ENCODE measurements around the gene ZSWIM8. TPM values are rescaled to one million over a fixed set of nuclear protein-coding genes. Genes with fewer than 3 reads are reported as not detected.

The ZSWIM8 gene
- total RNA-seq, 4 donors from 2014 or later, result 94.5 to 530 (median 188) TPM

DNA sequence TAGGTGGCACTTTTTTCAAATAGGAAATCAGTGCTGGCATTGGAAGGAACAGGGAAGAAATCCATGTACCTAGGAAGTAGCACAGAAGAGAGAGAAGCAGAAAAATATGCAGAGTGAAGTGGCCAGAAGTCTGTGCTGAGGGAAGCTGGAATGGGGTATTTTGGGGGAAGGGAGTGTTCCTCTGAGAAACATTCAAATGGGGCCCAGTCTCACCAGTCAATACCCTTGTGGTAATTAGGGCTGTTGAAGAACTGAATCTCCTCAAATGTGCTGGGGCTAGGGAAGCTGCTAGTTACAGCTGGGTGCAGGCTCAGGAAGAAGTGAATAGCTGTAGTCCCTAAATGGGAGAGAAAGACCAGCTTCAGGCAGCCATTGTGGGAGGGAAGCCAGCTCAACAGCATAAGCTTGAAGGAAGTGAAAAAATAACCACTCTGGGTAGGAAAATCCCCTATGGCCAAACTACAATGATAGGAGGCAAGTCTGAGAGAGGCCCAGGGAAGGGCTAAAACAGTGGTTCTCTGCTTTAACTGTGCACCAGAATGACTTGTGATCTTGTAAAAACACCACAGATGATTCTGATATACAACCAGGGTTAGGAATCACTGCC lies 18.4 kb downstream of the ZSWIM8 start:
- DNase-seq, result no peak
- peaks cover 0 to 61% (median 15%) of the 10 kb centered on the region in 4 donors for H3K36me3 ChIP-seq
- H3K27ac ChIP-seq, result no peak overlapping the region
- H3K27me3 ChIP-seq, result no peaks in the 10 kb centered on the region
- peaks cover 0 to 6% (median 0%) of the 10 kb centered on the region in 4 donors for H3K4me1 ChIP-seq
- in situ Hi-C loops (cut with MboI; ENCODE audit: low pct_ligation_motif_present in 1 of 4, low pct_unique_long_range_greater_than_20kb in 1 of 4, low sequenced_read_pairs in 3 of 4) (no loop called here), intact Hi-C loops (cut with DNase I; ENCODE audit: low total_unique reads) (no loop called here)
- H3K4me3 ChIP-seq, result no peak overlapping the region
- H3K9me3 ChIP-seq, result no peaks in the 10 kb centered on the region
- no peak for TF ChIP-seq EP300 (IDR thresholded peaks at IDR 0.05; ENCODE audit: low read depth)
- TF ChIP-seq POLR2A (IDR thresholded peaks at IDR 0.05), result no peak
- no peak for TF ChIP-seq POLR2AphosphoS5 (IDR thresholded peaks at IDR 0.05)
- no peak for TF ChIP-seq CTCF (IDR thresholded peaks at IDR 0.05)

DNA sequence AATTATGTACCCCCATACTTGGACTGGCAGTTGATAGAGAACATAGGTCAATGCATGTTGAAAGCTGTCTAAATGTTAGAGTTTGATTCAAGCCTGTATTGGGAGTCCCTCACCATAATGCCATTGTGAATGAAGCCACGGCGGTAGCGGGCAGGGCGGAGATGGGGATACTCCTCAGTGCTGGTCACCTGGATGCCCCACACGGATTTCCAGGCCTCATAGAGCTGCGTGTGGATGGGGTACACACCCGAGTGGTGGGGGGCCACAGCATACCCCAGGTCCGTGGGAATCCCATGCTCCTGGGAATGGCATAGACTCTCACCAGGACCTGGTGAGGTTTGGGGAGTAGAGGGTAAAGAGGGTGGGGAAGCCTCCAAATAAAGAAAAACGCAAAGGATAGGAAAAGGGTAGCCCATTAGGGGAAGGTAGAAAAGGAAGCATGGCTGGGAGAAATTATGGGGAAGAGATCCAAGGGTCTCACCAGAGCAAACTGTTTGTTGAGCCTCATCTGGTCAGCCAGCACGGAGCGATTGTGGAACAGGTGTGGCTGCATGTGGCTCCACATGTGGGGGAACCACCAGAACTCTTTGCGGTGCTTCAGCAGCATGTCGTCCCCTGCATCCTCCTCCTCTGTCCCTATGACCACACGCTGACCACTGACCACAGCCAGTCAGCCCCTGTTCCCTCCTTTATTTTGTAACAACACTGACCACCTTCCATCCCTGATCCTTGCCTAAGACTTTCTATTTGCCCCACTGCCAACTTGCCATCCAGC lies 21.0 kb downstream of the ZSWIM8 start:
- in situ Hi-C loops (cut with MboI; ENCODE audit: low pct_ligation_motif_present in 1 of 4, low pct_unique_long_range_greater_than_20kb in 1 of 4, low sequenced_read_pairs in 3 of 4), result no loop called here
- Histone ChIP-seq H3K36me3 (peaks cover 0 to 61% (median 14%) of the 10 kb centered on the region in 4 donors), H3K27ac (no peak overlapping the region), H3K4me3 (no peak overlapping the region), H3K9me3 (no peaks in the 10 kb centered on the region), H3K4me1 (peaks cover 0 to 21% (median 8%) of the 10 kb centered on the region in 4 donors), H3K27me3 (no peaks in the 10 kb centered on the region)
- TF ChIP-seq EP300 (IDR thresholded peaks at IDR 0.05; ENCODE audit: low read depth) (no peak), POLR2AphosphoS5 (IDR thresholded peaks at IDR 0.05) (no peak), CTCF (IDR thresholded peaks at IDR 0.05) (no peak), POLR2A (IDR thresholded peaks at IDR 0.05) (no peak)
- intact Hi-C loops (cut with DNase I; ENCODE audit: low total_unique reads), result no loop called here
- WGBS, 2 donors (ENCODE audit: low coverage in 1 of 2), result 93 to 100% methylated on average over 1 to 14 of the region's 14 CpGs
- DNase-seq, result no peak

DNA sequence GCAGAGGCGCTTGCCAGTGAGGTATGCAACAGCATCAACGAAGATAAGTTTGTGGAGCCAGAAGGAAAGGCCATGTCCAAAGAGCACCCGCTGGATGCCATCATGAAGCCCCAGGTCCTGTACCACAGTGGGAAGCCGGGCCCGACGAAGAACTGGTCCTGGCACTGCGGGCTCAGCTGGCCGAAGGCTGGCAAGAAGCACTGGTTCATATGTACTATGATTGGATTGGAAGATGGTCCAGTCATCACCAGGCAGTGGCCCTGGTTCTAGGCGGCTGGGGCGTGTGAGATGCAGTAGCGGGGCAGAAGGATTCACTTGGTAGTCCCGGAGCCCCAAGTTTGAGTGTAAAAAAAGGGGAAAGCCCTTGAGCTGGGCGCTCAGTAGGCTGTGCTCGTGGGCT lies 22.1 kb downstream of the ZSWIM8 start:
- intact Hi-C loops (cut with DNase I; ENCODE audit: low total_unique reads), result no loop called here
- Histone ChIP-seq H3K4me1 (peaks cover 0 to 25% (median 8%) of the 10 kb centered on the region in 4 donors), H3K9me3 (no peaks in the 10 kb centered on the region), H3K4me3 (no peak overlapping the region), H3K36me3 (peaks cover 0 to 53% (median 13%) of the 10 kb centered on the region in 4 donors), H3K27me3 (no peaks in the 10 kb centered on the region), H3K27ac (no peak overlapping the region)
- no peak for TF ChIP-seq CTCF (IDR thresholded peaks at IDR 0.05)
- TF ChIP-seq EP300 (IDR thresholded peaks at IDR 0.05; ENCODE audit: low read depth), result no peak
- TF ChIP-seq POLR2A (IDR thresholded peaks at IDR 0.05), result no peak
- TF ChIP-seq POLR2AphosphoS5 (IDR thresholded peaks at IDR 0.05), result no peak
- in situ Hi-C loops (cut with MboI; ENCODE audit: low pct_ligation_motif_present in 1 of 4, low pct_unique_long_range_greater_than_20kb in 1 of 4, low sequenced_read_pairs in 3 of 4), result no loop called here
- no peak for DNase-seq
- WGBS, 2 donors (ENCODE audit: low coverage in 1 of 2), result 98 to 100% methylated on average over 1 to 14 of the region's 14 CpGs

DNA sequence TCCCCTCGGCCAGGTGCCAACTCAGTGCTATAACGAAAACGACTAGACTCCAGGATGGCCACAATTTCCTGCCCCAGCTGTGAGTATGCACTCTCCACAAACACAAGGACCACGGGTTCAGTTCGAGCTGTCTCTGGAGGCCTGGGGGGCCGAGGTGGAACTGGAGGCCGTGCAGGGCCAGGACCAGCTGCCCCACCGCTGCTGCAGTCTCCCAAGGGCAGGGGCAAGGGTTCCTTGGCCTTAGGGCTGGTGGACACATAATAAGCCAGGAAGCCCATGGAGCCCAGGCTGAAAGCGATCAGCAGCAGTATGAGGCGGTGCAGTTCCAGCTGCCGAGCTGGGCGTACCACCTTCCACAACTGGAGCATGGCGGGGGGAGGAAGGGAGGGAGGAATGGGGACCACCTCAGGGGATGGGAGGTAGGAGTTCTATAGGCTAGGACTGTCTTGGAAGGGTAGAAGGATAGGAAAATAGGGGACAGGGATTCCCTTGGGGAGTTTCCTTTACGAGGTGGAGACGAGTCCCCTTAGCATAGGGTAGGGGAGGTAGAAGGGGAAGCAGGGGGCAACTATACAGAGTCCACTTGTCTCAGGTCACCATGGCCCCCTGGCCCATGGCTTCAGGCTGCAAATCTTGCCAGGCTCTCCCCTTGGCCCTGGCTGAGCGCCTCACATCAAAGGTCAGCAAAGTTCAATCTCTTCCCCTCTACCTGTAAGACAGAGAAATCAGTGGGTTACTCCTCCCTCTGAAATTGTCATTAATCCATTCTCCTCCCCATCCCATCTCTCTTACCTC lies 22.8 kb downstream of the ZSWIM8 start:
- intact Hi-C loops (cut with DNase I; ENCODE audit: low total_unique reads), result no loop called here
- Histone ChIP-seq H3K27ac (no peak overlapping the region), H3K27me3 (no peaks in the 10 kb centered on the region), H3K36me3 (peaks cover 0 to 46% (median 10%) of the 10 kb centered on the region in 4 donors), H3K4me3 (no peak overlapping the region), H3K9me3 (no peaks in the 10 kb centered on the region), H3K4me1 (peaks cover 0 to 25% (median 8%) of the 10 kb centered on the region in 4 donors)
- DNase-seq, result no peak
- TF ChIP-seq EP300 (IDR thresholded peaks at IDR 0.05; ENCODE audit: low read depth) (no peak), POLR2A (IDR thresholded peaks at IDR 0.05) (no peak), CTCF (IDR thresholded peaks at IDR 0.05) (no peak), POLR2AphosphoS5 (IDR thresholded peaks at IDR 0.05) (no peak)
- in situ Hi-C loops (cut with MboI; ENCODE audit: low pct_ligation_motif_present in 1 of 4, low pct_unique_long_range_greater_than_20kb in 1 of 4, low sequenced_read_pairs in 3 of 4), result no loop called here
- WGBS, 2 donors (ENCODE audit: low coverage in 1 of 2), result 92% methylated on average over 16 of the region's 16 CpGs; no CpG with 5 or more reads in 1 of the 2 donors
